GM23338 (cell line): ENCODE data around the gene ATR.

Source experiments
- CREB1 ChIP-seq: fragments of 250-450 bp; sonication (Bioruptor Pico); IDR thresholded peaks from 2 replicates; pipeline ENCODE4 v1.5.0; 2020; ENCODE audit warnings: low read depth, mild to moderate bottlenecking, moderate library complexity
- EZH2 ChIP-seq: fragments of 200-600 bp; sonication (generic); IDR thresholded peaks from one replicate; pipeline ENCODE4 v1.8.0; 2017; ENCODE audit warnings: antibody characterized with exemption, mild to moderate bottlenecking, low read depth; ENCODE audit not compliant: unreplicated experiment
- EZH2phosphoT487 ChIP-seq: fragments of 200-600 bp; sonication (generic); IDR thresholded peaks from one replicate; pipeline ENCODE4 v1.8.1; 2018; ENCODE audit warnings: antibody characterized with exemption; ENCODE audit not compliant: unreplicated experiment
- JUNB ChIP-seq: IDR thresholded peaks from one replicate; pipeline ENCODE4 v1.6.1; 2016; ENCODE audit warnings: antibody characterized with exemption; ENCODE audit not compliant: unreplicated experiment
- NANOG ChIP-seq: IDR thresholded peaks from 2 replicates; pipeline ENCODE4 v1.6.1; 2016; ENCODE audit warnings: antibody characterized with exemption, borderline replicate concordance
- POLR2AphosphoS5 ChIP-seq: IDR thresholded peaks from 2 replicates; pipeline ENCODE4 v1.6.1; 2016; ENCODE audit warnings: antibody characterized with exemption, low read depth
- STAT1 ChIP-seq: IDR thresholded peaks from one replicate; pipeline ENCODE4 v1.6.1; 2016; ENCODE audit warnings: antibody characterized with exemption; ENCODE audit not compliant: unreplicated experiment
- ZNF331 ChIP-seq: fragments of 250-450 bp; sonication (Bioruptor Pico); IDR thresholded peaks from 2 replicates; pipeline ENCODE4 v1.5.0; 2020; ENCODE audit warnings: low read depth, mild to moderate bottlenecking, moderate library complexity
- TF ChIP-seq, protein P1 (sequence below), 2 experiments: fragments of 200-600 bp in 1 of 2; sonication (generic) in 1 of 2; conservative IDR thresholded peaks; 2 replicates each; pipeline versions ENCODE4 v1.5.1 to v1.6.1; 2016 to 2017; ENCODE audit warnings: antibody characterized with exemption in 2 of 2, low read depth in 2 of 2, mild to moderate bottlenecking in 2 of 2, moderate library complexity in 1 of 2
- TF ChIP-seq, protein P2 (sequence below): IDR thresholded peaks from one replicate; pipeline ENCODE4 v1.6.1; 2018; ENCODE audit warnings: antibody characterized with exemption; ENCODE audit not compliant: unreplicated experiment
- TF ChIP-seq, protein P3 (sequence below): fragments of 250-450 bp; sonication (Bioruptor Pico); IDR thresholded peaks from 2 replicates; pipeline ENCODE4 v1.5.0; 2020; ENCODE audit warnings: mild to moderate bottlenecking, moderate library complexity

DNA sequence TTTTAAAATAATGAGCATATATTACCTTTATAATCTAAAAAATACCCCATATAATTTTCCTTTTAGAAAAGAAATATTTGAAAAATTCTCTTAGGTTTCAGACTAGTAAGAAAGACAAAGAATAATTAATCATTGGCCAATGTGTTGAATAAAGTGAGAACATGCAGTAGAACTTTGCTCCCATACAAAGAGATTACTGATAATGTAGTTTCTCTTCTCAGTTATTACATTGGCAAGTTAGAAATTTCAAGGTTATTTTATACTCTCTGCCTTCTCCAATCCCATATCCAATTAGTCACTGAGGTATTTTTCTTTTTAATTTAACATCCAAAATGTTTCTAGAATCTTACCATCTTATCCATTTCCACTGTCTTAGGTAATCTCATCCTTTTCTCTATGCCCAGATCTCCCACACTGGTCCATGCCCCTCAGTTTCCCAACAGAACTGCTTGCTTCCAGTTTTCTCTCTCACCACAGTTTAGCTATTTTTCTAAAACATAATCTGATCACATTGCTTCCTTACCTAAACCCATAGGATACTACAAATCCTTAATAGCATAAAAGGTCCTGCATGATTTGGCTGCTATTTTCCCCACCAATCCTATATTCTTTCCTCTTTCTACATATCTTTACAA, 141.5 kb downstream of the ATR start:
- TF ChIP-seq, protein P1, sequence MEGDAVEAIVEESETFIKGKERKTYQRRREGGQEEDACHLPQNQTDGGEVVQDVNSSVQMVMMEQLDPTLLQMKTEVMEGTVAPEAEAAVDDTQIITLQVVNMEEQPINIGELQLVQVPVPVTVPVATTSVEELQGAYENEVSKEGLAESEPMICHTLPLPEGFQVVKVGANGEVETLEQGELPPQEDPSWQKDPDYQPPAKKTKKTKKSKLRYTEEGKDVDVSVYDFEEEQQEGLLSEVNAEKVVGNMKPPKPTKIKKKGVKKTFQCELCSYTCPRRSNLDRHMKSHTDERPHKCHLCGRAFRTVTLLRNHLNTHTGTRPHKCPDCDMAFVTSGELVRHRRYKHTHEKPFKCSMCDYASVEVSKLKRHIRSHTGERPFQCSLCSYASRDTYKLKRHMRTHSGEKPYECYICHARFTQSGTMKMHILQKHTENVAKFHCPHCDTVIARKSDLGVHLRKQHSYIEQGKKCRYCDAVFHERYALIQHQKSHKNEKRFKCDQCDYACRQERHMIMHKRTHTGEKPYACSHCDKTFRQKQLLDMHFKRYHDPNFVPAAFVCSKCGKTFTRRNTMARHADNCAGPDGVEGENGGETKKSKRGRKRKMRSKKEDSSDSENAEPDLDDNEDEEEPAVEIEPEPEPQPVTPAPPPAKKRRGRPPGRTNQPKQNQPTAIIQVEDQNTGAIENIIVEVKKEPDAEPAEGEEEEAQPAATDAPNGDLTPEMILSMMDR (conservative IDR thresholded peaks at IDR 0.05; ENCODE audit: low read depth in 2 of 2), result no peak
- TF ChIP-seq EZH2 (no peak), EZH2phosphoT487 (no peak), NANOG (no peak), POLR2AphosphoS5 (no peak), CREB1 (CRISPR knock-in tag) (no peak), JUNB (no peak), ZNF331 (no peak), STAT1 (no peak)
- TF ChIP-seq, protein P2, sequence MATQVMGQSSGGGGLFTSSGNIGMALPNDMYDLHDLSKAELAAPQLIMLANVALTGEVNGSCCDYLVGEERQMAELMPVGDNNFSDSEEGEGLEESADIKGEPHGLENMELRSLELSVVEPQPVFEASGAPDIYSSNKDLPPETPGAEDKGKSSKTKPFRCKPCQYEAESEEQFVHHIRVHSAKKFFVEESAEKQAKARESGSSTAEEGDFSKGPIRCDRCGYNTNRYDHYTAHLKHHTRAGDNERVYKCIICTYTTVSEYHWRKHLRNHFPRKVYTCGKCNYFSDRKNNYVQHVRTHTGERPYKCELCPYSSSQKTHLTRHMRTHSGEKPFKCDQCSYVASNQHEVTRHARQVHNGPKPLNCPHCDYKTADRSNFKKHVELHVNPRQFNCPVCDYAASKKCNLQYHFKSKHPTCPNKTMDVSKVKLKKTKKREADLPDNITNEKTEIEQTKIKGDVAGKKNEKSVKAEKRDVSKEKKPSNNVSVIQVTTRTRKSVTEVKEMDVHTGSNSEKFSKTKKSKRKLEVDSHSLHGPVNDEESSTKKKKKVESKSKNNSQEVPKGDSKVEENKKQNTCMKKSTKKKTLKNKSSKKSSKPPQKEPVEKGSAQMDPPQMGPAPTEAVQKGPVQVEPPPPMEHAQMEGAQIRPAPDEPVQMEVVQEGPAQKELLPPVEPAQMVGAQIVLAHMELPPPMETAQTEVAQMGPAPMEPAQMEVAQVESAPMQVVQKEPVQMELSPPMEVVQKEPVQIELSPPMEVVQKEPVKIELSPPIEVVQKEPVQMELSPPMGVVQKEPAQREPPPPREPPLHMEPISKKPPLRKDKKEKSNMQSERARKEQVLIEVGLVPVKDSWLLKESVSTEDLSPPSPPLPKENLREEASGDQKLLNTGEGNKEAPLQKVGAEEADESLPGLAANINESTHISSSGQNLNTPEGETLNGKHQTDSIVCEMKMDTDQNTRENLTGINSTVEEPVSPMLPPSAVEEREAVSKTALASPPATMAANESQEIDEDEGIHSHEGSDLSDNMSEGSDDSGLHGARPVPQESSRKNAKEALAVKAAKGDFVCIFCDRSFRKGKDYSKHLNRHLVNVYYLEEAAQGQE, result no peak
- TF ChIP-seq, protein P3, sequence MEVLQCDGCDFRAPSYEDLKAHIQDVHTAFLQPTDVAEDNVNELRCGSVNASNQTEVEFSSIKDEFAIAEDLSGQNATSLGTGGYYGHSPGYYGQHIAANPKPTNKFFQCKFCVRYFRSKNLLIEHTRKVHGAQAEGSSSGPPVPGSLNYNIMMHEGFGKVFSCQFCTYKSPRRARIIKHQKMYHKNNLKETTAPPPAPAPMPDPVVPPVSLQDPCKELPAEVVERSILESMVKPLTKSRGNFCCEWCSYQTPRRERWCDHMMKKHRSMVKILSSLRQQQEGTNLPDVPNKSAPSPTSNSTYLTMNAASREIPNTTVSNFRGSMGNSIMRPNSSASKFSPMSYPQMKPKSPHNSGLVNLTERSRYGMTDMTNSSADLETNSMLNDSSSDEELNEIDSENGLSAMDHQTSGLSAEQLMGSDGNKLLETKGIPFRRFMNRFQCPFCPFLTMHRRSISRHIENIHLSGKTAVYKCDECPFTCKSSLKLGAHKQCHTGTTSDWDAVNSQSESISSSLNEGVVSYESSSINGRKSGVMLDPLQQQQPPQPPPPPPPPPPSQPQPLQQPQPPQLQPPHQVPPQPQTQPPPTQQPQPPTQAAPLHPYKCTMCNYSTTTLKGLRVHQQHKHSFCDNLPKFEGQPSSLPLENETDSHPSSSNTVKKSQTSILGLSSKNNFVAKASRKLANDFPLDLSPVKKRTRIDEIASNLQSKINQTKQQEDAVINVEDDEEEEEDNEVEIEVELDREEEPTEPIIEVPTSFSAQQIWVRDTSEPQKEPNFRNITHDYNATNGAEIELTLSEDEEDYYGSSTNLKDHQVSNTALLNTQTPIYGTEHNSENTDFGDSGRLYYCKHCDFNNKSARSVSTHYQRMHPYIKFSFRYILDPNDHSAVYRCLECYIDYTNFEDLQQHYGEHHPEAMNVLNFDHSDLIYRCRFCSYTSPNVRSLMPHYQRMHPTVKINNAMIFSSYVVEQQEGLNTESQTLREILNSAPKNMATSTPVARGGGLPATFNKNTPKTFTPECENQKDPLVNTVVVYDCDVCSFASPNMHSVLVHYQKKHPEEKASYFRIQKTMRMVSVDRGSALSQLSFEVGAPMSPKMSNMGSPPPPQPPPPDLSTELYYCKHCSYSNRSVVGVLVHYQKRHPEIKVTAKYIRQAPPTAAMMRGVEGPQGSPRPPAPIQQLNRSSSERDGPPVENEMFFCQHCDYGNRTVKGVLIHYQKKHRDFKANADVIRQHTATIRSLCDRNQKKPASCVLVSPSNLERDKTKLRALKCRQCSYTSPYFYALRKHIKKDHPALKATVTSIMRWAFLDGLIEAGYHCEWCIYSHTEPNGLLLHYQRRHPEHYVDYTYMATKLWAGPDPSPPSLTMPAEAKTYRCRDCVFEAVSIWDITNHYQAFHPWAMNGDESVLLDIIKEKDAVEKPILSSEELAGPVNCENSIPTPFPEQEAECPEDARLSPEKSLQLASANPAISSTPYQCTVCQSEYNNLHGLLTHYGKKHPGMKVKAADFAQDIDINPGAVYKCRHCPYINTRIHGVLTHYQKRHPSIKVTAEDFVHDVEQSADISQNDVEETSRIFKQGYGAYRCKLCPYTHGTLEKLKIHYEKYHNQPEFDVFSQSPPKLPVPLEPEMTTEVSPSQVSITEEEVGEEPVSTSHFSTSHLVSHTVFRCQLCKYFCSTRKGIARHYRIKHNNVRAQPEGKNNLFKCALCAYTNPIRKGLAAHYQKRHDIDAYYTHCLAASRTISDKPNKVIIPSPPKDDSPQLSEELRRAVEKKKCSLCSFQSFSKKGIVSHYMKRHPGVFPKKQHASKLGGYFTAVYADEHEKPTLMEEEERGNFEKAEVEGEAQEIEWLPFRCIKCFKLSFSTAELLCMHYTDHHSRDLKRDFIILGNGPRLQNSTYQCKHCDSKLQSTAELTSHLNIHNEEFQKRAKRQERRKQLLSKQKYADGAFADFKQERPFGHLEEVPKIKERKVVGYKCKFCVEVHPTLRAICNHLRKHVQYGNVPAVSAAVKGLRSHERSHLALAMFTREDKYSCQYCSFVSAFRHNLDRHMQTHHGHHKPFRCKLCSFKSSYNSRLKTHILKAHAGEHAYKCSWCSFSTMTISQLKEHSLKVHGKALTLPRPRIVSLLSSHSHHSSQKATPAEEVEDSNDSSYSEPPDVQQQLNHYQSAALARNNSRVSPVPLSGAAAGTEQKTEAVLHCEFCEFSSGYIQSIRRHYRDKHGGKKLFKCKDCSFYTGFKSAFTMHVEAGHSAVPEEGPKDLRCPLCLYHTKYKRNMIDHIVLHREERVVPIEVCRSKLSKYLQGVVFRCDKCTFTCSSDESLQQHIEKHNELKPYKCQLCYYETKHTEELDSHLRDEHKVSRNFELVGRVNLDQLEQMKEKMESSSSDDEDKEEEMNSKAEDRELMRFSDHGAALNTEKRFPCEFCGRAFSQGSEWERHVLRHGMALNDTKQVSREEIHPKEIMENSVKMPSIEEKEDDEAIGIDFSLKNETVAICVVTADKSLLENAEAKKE (CRISPR knock-in tag), result no peak
